HS-27A (cell line): ENCODE results near the gene KLHL11.

Source experiments
- DNase-seq: peaks from one replicate; pipeline ENCODE4 v3.0.0-alpha.2; 2012; ENCODE audit warnings: low read depth, missing footprints

The KLHL11 gene

GRCh38 chr17:41864836-41865595, at the start of gene KLHL11:
TSS of gene KLHL11 (minus strand) at chr17:41865423. CDS start at chr17:41865370, 53 bp downstream.
- peak; percentile 29 for DNase-seq

GRCh38 chr17:41915020-41915419, 49.8 kb upstream of the KLHL11 start:
- no peak for DNase-seq

- DNase-seq, result no peak
Measured at GRCh38 chr17:41914358-41914766, 49.1 kb upstream of the KLHL11 start.

GRCh38 chr17:41913798-41914197, 48.6 kb upstream of the KLHL11 start:
- no peak for DNase-seq

GRCh38 chr17:41912925-41913324, 47.7 kb upstream of the KLHL11 start:
- DNase-seq, result no peak

GRCh38 chr17:41910701-41911391, 45.6 kb upstream of the KLHL11 start:
- DNase-seq, result peak; percentile 66

- no peak for DNase-seq
Measured at GRCh38 chr17:41909088-41909487, 43.9 kb upstream of the KLHL11 start.

- DNase-seq, result no peak
Measured at GRCh38 chr17:41907633-41908539, 42.7 kb upstream of the KLHL11 start.

- DNase-seq, result no peak
Measured at GRCh38 chr17:41907185-41907556, 41.9 kb upstream of the KLHL11 start.

- DNase-seq, result no peak
Measured at GRCh38 chr17:41906465-41907184, 41.4 kb upstream of the KLHL11 start.

GRCh38 chr17:41905172-41905571, 39.9 kb upstream of the KLHL11 start:
- no peak for DNase-seq

- DNase-seq, result no peak
Measured at GRCh38 chr17:41904242-41904841, 39.1 kb upstream of the KLHL11 start.

- DNase-seq, result no peak
Measured at GRCh38 chr17:41901646-41902045, 36.4 kb upstream of the KLHL11 start.

- DNase-seq, result no peak
Measured at GRCh38 chr17:41896726-41897125, 31.5 kb upstream of the KLHL11 start.

GRCh38 chr17:41895617-41896016, 30.4 kb upstream of the KLHL11 start:
- no peak for DNase-seq

- no peak for DNase-seq
Measured at GRCh38 chr17:41894791-41895331, 29.6 kb upstream of the KLHL11 start.

GRCh38 chr17:41893384-41893783, 28.2 kb upstream of the KLHL11 start:
- DNase-seq, result no peak

- DNase-seq, result no peak
Measured at GRCh38 chr17:41892021-41892376, 26.8 kb upstream of the KLHL11 start.

- no peak for DNase-seq
Measured at GRCh38 chr17:41891135-41892020, 26.2 kb upstream of the KLHL11 start.

GRCh38 chr17:41888332-41888965, 23.2 kb upstream of the KLHL11 start:
- DNase-seq, result no peak
